Left lobe of liver (tissue), 2 donors: ENCODE data around the gene PYCR2. TPM values are rescaled to one million over a fixed set of nuclear protein-coding genes. Genes with fewer than 3 reads are reported as not detected.
"Not testable (repeated sequence)": the region's sequence is repeated elsewhere in the genome, so short reads cannot be mapped to it uniquely, and the experiment has no call there.

Experiments
- ATAC-seq: fragments of 200-7000 bp; cut with Tn5 transposase; one replicate; pipeline ENCODE4 v1.9.1; 2020; ENCODE audit warnings: mild to moderate bottlenecking, moderate library complexity
- DNase-seq: peaks from one replicate; pipeline ENCODE4 v3.0.0-alpha.2; 2020; ENCODE audit warnings: low spot score
- total RNA-seq: library from RNA; stranded (reverse); gene quantifications from one replicate; pipeline ENCODE4 v1.2.1, GENCODE V29; 2021
- donor health status: DM: no; HTN: no; CAD: no; lungs with moderate emphysema.
- donor health status: DM: no; HTN: yes; CAD: no.

Gene PYCR2
- 26.9 TPM for total RNA-seq

DNA sequence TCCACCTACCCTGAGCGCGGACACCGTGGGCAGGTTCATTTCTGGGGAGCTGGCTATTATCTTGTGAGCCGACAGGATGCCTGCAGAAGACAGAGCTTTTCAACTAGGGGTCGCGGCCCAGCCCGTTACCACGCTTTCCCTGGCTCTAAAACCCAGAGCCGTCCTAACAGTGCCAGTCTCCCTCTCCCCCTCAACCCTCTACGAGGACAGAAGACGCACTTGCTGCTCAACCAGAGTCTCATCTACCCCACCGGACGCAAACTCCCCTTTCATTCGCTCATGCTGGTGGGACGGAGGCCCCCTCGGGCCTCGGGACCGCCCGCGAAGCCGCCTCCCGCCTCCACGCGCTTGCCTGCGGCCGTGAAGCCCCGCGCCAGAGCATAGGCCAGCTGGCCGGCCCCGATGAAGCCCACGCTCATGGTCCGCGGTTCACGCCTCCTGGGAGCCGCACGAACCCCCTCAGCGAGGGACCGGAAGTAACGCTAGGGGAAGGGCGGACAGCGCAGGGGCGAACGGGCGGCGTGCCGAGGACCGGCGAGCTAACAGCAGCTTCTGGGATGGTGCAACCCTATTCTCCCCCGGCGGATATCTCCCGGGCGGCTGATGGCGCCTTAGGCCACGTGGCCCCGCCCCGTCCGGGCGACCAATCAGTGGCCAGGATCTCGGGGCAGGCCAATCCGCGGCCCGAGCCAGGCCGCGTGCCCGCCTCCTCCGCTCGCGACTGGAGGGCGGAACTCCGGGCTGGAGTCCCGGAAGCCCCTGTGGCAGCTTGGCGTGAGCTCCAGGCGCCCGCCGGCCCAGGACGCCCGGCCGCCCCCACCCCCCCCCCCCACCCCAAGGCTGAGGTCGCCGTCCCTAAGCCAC is at the start of gene PYCR2:
TSS of gene PYCR2 (minus strand) at position 559 of the 864 bp plus-strand sequence. CDS start at position 419, 140 bp downstream.
- peak; percentile 98 for DNase-seq
- ATAC-seq: peak; percentile 97

GRCh38 chr1:225973158-225973557 is 49.1 kb upstream of the PYCR2 start:
- no peak for ATAC-seq
- no peak for DNase-seq

- ATAC-seq (no peak), DNase-seq (no peak)
These were observed 48.5 kb upstream of the PYCR2 start for GRCh38 chr1:225972344-225973152.

DNA sequence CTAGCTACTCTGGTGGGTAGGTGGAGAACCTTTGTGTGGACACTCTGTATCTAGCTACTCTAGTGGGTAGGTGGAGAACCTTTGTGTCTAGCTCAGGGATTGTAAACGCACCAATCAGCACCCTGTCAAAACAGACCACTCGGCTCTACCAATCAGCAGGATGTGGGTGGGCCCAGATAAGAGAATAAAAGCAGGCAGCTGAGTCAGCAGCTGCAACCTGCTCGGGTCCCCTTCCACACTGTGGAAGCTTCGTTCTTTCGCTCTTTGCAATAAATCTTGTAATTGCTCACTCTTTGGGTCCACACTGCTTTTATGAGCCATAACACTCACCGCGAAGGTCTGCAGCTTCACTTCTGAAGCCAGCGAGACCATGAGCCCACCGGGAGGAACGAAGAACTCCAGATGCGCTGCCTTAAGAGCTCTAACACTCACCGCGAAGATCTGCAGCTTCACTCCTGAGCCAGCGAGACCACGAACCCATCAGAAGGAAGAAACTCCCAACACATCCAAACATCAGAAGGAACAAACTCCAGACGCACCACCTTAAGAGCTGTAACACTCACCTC is 46.6 kb upstream of the PYCR2 start:
- not testable (repeated sequence) for DNase-seq, ATAC-seq

- DNase-seq, ATAC-seq: not testable (repeated sequence)
These were observed 45.7 kb upstream of the PYCR2 start for GRCh38 chr1:225969751-225970150.

GRCh38 chr1:225965231-225965630 is 41.2 kb upstream of the PYCR2 start:
- DNase-seq (peak; percentile 67), ATAC-seq (peak; percentile 69)

DNA sequence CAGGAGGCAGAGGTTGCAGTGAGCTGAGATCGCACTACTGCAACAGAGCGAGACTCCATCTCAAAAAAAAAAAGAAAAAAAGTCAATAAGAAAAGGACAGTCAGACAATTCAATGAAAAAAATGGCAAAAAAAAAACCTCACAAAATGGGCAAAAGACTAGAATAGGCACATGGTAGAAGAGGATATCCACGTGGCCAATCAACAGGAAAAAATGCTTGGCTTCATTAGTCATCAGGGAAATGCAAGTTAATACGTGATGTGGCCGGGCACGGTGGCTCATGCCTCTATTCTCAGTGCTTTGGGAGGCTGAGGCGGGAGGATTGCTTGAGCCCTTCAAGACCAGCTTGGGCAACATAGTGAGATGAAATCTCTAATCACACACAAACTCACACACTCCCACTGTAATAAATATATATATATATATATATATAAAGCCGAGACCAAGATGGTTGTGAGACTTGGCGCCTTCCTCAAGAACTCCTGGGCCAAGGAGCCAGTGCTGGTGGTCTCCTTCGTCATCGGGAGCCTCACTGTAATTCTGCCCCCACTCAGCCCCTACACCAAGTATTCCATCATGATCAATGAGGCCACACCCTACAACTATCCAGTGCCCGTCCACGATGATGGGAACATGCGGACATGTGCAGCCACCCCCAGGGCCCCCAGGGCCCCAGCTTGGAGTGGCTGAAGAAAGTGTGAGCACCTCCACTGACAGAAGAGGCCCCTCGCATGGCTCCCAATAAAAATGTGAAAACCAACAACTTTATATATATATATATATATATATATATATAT is 39.9 kb upstream of the PYCR2 start:
- no peak for DNase-seq
- no peak for ATAC-seq

DNA sequence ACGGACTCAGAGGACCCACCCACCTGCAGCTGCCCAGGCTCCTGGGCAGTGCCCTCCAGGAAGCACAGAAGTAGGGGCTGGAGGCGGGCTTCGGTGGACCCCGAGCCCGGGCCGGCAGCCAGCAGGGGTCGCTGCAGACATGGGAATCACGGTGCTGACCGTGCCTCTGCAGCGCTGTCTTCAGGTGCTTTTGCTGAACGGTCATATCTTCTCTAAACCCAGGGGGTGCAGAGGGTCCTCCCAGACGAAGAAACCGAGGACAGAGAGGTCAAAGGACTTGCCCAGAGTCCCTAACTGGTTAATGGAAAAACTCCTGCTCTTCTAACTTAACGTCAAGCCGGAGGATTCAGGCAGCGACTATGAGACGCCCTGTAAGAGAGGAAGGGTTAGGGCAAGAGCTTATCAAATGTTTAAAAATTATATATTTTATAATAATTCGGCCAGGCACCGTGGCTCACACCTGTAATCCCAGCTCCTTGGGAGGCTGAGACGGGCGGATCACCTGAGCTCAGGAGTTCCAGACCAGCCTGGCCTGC is 38.5 kb upstream of the PYCR2 start:
- DNase-seq: no peak
- ATAC-seq: peak; percentile 73

- DNase-seq (no peak), ATAC-seq (no peak)
These were observed 37.8 kb upstream of the PYCR2 start for GRCh38 chr1:225961659-225962439.

GRCh38 chr1:225958041-225958440 is 34.0 kb upstream of the PYCR2 start:
- ATAC-seq (no peak), DNase-seq (no peak)

DNA sequence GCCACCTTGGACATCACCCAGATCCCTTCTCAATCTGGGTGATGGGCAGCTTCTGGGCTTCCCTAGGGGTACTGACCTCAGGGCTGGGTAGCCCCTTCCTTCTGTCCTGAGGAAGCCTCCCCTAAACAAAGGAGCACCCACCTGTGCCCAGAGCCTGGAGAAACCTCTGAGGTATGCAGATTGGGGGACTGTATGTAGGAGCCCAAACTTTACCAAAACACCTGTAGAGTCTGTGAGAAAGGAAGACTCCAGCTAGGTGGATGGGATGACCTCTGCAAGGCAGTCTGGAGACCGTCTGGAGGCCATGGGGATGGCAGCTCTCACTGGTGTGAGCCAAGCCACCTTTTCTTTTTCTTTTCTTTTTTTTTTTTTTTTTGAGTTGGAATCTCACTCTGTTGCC is 30.7 kb upstream of the PYCR2 start:
- DNase-seq (no peak), ATAC-seq (no peak)

DNA sequence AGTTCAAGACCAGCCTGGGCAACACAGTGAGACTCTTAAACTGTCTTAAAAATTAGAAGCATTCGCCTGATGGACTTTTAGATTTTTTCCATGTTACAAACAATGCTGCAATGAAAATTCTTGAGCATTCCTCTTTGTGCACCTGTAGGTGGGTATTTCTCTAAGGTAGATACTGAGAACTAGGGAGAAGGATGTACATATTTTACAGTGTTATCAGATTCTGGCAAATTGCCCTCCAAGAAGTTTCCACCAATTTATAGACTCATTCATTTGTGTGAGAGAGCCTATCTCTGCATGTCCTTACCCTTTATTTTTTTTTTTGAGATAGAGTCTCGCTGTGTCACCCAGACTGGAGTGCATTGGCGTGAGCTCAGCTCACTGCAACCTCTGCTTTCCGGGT is 29.3 kb upstream of the PYCR2 start:
- ATAC-seq: no peak
- DNase-seq: no peak

- no peak for ATAC-seq
These were observed 27.0 kb upstream of the PYCR2 start for GRCh38 chr1:225950905-225951497.

GRCh38 chr1:225949041-225949440 is 25.0 kb upstream of the PYCR2 start:
- ATAC-seq (no peak), DNase-seq (no peak)

More at GRCh38 chr1:225950905-225951497, 27.0 kb upstream of the PYCR2 start:
- DNase-seq: no peak

DNA sequence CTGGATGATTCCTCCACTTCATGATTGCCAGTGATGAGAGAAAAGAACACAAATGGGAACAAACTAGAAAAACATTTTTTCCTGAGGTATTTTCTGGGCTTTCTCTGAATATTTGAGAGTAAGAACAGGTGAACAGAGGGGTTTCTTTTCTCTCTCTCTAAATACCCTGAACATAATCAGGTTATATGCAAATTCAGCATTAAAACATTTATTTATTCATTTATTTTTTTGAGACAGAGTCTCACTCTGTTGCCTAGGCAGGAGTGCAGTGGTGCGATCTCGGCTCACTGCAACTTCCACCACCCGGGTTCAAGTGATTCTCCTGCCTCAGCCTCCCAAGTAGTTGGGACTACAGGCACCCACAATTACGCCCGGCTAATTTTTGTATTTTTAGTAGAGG is 22.8 kb upstream of the PYCR2 start:
- ATAC-seq: no peak
- no peak for DNase-seq

GRCh38 chr1:225946082-225946620 is 22.1 kb upstream of the PYCR2 start:
- no peak for ATAC-seq
- DNase-seq: no peak

GRCh38 chr1:225945564-225945963 is 21.5 kb upstream of the PYCR2 start:
- ATAC-seq: no peak
- no peak for DNase-seq

DNA sequence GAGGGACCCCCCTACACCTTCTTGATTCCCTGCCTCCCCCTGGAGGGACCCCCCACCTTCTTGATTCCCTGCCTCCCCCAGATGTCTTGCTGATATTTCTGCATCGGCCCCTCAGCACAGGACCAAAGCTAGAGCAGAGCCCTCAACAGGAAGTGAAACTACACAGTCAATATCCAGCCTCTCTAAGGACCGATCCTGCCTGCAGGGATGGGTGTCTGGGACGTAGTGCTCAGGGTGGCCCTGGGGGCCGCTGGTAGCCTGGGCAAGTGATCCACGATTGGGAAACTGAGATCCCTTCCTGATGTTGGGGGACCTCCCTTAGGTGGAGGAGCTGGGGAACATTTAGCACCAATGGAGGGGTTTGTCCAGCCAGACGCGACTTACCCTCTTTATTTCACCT is 20.9 kb upstream of the PYCR2 start:
- ATAC-seq: no peak
- DNase-seq: no peak

DNA sequence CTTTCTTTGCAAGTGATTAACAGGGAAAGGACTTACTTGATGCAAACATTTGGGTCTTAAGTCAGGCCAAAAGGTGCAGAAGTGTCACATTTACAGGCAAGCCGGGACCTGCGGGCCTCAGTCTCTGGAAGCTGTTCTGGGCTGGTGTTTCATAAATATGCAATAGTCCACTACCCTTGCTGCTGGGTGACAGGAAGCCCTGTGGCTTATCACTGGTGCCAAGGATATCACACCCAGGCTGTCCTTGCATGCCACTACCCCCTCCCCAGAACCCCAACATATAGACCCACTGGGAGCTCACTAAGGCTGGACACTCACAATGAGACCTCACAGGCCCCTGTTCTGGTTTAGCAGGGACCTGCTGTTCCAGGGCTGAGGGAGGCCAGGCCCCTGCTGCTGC is 20.3 kb upstream of the PYCR2 start:
- no peak for DNase-seq
- no peak for ATAC-seq
